Inflammatory macrophage (primary cell): ENCODE measurements around the gene CGB7.

Experiments used
- DNase-seq, 2 donors: peaks; one replicate each; pipeline ENCODE4 v3.0.0-alpha.2; 2020 to 2022
- total RNA-seq, 18 experiments: gene quantifications; one replicate each; lab custom pipeline; 2026; ENCODE audit warnings: mixed read lengths in 6 of 18, inconsistent platforms in 2 of 18; lab: John Stamatoyannopoulos, UW

CGB7 gene
- 0 to 0.19 (median 0) reads per million in 18 experiments for total RNA-seq

GRCh38 chr19:49057636-49058234 is at the start of gene CGB7:
TSS of gene CGB7 (minus strand) at chr19:49057749. CDS start at chr19:49055375, 2,374 bp downstream.
- DNase-seq = peak; percentile 30 to 39

DNA sequence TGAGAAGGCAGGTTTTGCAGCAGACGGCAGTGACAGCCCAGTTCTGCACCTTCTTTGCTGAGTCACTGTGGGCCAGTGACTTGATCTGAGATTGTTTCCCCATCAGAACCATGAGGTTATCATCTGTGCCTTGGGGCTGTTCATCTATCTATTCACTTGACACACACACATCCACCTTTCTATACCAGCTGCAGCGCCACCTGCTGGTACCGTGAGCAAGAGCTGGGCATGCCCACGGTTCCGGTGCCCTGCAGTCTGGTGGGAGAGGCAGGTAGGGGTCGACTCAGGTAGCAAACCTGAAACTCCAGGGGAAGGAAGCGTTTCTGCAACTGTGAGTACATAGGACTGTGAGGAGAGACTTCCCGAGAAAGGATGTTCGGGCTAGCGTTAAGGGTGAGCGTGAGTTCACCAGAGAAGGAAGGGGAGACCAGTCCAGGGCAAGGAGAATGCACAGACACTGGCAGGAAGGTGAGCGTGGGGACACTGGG is 49.1 kb upstream of the CGB7 start:
- DNase-seq = peak; percentile 26 to 38

DNA sequence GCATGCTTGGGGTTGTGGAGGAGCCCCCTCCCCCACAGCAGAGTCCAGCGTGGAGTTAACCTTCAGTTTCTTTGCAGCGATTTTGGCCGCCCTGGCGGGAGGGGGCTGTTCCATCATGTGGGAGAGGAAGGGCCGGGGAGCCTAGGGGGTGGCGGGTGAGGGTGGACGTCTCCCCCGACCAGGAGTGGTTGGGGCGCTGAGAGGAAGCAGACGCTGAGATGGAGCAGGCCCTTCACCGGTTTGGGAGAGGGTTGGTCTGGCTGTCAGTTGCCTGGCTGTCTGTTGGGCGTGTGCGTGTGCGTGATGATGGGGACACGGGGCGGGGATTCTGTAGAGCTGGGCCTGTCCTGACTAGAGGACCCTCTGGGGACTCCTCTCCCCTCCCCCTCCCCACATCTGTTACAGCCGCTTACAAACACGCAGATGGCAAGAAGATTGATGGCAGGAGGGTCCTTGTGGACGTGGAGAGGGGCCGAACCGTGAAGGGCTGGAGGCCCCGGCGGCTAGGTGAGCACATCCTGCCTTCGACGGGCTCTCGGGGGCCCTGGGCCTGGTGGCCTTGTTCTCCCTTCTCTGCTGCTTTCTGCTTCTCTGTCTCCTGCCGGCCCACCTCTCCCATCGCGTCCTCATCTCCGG is 46.8 kb upstream of the CGB7 start:
- no peak for DNase-seq

GRCh38 chr19:49103331-49104085 is 46.0 kb upstream of the CGB7 start:
- DNase-seq = no peak

DNA sequence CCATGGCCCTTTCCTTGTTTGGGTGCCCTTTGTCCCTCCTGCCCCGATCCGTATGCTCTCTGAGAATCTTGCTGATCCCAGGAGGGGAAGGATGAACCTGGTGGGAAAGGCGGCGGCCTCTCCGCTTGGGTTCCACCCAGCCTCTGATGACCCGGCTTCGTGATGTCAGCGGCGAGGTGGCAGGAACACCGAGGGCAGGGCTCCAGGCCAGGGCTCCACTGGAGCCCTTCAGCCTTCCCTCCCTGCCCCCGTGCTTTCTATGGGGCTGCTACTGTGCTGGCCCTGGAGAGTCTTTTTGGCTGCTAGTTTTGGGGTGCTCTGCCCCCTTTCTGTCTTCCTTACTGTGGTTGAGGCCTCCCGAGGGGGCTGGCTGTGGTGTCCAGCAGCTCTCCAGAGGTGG is 44.8 kb upstream of the CGB7 start:
- DNase-seq = no peak

DNA sequence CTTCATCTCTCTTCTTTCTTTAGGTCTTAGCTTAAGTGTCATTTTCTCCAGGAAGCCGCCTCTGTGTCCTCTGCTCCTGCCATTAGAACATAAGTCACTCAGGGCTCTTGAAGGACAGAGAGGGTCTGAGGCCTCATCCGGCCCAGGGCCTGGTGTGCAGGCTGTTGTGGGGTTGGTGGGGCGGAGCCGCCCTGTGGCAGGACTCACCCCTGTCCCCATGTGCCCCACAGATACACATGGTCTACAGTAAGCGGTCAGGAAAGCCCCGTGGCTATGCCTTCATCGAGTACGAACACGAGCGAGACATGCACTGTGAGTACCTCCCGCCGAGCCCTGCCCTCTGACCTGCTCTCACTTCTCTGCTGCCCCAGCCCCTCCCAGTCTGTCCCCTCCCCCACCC is 43.6 kb upstream of the CGB7 start:
- no peak for DNase-seq

DNA sequence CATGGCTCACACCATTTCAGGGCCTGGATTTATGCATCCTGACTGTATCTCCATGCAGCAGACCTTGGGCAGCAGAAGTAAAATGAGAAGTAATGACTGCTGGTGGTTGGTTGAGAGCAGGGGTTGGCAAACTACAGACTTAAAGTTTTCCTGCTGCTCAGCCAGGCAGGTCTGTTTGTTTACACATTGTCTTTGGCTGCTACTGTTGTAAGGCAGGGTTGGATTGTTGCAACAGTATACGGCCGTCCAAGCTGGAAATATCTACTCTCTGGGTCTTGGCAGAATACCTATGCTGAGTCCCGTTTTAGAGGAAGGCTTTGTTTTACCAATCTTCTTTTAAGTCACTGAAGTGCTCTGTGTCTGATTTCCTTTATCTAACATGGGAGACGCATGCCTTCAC is 41.2 kb upstream of the CGB7 start:
- no peak for DNase-seq

- peak; percentile 74 to 79 for DNase-seq
These were observed 40.1 kb upstream of the CGB7 start for GRCh38 chr19:49097453-49098288.

GRCh38 chr19:49094505-49095482 is 37.2 kb upstream of the CGB7 start:
- no peak for DNase-seq

DNA sequence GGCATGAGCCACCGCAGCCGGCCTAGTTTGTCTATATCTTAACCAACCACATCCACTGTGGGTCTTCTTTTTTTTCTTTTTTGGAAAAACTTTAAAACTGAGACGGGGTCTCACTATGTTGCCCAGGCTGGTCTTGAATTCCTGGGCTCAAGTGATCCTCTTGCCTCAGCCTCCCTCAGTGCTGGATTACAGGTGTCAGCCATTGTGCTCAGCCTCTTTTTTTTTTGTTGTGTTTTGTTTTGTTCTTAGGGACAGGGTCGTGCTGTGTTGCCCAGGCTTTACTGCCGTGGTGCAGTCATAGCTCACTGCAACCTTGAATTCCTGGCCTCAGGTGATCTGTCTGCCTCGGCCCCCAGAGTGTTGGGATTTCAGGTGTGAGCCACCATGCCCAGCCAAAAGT is 35.1 kb upstream of the CGB7 start:
- no peak for DNase-seq

GRCh38 chr19:49091391-49092038 is 34.0 kb upstream of the CGB7 start:
- no peak for DNase-seq

DNA sequence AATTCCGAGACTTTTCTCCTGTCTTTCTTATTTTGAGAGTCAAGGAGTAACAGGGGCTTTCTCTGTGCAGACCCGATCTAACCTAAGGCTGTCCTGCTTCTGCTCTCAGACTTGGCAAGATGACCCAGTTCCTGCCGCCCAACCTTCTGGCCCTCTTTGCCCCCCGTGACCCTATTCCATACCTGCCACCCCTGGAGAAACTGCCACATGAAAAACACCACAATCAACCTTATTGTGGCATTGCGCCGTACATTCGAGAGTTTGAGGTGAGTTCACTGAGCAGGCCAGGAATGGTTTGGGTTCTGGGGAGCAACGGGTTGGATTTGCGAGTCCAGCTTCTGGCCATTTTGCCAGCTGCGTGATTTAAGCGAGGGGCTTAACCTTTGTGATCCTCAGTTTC is 28.7 kb upstream of the CGB7 start:
- DNase-seq = no peak

DNA sequence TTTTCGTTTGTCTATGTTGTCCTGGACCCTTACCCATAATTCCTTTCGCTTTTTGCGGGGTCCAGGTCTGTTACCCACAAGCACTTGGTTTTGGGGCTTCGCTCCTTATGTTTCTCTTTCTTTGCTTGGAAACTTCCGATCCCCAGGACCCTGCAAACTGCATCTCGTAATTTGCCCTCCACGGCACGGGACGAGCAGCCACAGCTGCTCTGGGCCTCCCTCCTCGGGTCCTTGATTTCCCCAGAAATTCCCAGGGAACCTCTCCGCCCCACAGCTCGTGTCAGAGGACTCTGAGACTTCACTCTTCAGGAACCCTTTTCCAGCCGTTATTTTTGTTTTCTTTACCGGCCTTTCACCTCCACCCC is 28.3 kb upstream of the CGB7 start:
- DNase-seq = no peak

DNA sequence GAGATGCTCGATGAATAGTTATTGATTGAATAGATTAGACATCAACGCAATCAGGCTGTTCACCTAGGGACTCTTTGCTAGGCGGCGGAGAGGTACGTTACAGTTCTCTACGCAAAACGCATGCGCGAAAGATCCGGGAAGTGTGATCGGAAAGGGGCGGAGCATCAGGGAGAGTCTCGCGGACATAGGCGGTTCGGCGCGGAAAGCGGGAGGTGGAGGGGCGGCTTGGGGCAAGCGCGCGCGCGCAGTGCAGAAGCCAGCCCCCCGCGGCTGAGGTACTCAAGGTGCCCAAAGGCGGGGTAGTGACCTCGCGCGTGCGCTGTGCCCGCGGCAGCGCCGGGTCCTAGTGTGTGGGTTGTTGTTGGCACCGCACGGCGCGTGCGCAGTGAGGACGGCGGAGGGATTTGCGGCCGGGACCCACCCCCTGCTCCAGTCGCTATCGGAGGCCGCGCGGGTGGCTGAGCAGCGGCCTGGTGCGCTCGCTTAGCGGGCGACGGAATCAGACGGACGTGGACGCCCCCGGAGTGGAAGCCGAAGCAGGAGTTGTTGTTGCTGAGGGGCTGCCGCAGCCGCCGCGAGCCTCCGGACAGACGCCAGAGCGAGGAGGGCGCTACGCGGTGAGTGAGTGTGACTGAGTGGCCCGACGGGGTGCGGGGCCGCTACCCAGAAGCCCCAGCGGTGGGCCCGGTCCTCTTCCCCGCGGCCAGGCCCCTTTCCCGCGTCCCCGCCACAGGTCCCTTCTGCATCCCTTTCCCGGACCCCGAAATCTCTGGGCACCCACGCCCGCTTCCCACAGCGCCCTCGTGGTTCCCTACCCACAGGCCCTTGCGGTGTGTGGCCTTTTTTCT is 27.7 kb upstream of the CGB7 start, which contains the start of gene SNRNP70:
Gene SNRNP70 (plus strand): TSS at position 432 of the 848 bp plus-strand sequence. CDS start 964 bp downstream, outside the sequence.
- peak; percentile 99 to 100 for DNase-seq

DNA sequence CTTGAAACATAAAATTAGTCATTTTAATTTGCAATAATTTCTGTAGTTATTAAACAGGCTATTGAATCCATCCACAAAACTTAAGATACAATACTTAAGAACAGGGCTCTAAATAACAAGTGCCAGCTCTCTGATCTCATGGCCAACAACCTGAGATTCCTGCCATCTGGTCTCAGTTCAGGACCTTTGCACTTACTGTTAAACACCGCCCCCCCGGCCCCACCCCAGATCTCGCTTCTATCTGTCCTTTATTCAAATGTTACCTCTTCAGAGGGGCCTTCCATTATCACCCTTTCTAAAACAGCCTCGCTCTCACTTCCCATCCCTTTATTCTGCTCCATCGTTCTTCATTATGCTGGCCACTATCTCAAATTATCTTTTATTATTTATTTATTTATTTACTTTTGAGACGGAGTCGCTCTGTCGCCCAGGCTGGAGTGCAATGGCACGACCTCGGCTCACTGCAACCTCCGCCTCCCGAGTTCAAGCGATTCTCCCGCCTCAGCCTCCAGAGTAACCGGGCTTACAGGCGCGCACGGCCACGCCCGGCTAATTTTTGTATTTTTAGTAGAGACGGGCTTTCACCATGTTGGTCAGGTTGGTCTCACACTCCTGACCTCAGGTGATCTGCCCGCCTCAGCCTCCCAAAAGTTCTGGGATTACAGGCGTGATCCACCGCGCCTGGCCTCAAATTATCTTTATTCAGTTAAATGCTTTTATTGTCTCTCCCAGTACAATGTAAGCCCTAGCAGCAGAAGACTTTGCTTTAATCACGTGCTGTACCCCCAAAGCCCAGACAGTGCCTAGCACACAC is 26.9 kb upstream of the CGB7 start:
- no peak for DNase-seq

- no peak for DNase-seq
These were observed 23.7 kb upstream of the CGB7 start for GRCh38 chr19:49081273-49081672.

DNA sequence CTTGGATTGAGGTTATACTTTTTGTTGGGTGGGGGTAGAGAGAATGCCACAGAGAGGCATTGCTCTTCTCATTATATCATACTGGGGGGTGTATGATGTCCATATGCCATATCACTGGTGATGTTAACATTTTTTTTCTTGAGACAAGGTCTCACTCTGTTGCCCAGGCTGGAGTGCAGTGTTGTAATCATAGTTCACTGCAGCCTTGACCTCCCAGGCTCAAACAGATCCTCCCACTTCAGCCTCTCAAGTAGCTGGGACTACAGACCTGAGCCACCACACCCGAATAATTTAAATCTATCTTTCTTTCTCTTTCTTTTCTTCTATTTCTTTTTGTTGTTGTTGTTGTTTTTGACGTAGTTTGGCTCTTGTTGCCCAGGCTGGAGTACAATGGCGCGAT is 22.8 kb upstream of the CGB7 start:
- no peak for DNase-seq

GRCh38 chr19:49074869-49075268 is 17.3 kb upstream of the CGB7 start:
- DNase-seq = peak; percentile 28 to 53
